HG02885 (cell line): Measurements from ENCODE around the gene P2RX4.
"Not testable (repeated sequence)": the region's sequence is repeated elsewhere in the genome, so short reads cannot be mapped to it uniquely, and the experiment has no call there.

Experiments
- ATAC-seq: cut with Tn5 transposase; IDR thresholded peaks from one replicate; pipeline ENCODE4 v1.9.1; 2021; ENCODE audit warnings: mild to moderate bottlenecking; ENCODE audit not compliant: unreplicated experiment, poor library complexity

P2RX4 gene

DNA sequence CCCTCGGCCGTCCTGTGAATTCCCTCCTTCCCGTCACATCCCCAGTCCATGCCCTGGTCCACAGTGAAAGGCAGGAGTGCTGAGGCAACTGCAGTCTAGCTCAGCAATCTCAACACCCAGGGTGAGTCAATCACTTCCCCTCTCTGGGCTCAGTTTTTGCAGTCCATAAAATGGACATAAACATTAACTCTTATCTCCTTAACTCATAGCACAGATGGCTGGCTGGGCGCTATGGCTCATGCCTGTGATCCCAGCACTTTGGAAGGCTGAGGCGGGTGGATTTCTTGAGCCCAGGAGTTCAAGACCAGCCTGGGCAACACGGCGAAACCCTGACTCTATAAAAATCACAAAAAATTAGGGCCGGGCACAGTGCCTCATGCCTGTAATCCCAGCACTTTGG is 54.2 kb downstream of the P2RX4 start:
- no peak for ATAC-seq

GRCh38 chr12:121264951-121265515 is 55.1 kb downstream of the P2RX4 start:
- no peak for ATAC-seq

DNA sequence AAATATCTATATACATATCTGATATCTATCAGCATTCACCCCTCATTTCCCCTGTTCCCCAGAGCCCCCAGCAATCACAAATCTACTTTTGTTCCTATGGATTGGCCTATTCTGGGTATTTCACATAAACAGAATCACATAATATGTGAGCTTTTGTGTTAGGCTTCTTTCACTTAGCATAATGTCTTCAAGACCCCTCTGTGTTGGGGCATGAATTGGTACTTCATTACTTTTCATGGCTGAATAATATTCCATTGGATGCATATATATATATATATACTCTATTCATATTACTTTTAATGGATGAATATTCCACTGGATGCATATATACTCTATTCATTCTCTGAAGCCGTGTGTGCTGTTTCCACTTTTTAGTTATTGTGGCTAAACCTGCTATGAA is 57.9 kb downstream of the P2RX4 start:
- ATAC-seq: no peak

GRCh38 chr12:121273364-121273896 is 63.5 kb downstream of the P2RX4 start:
- ATAC-seq: no peak

DNA sequence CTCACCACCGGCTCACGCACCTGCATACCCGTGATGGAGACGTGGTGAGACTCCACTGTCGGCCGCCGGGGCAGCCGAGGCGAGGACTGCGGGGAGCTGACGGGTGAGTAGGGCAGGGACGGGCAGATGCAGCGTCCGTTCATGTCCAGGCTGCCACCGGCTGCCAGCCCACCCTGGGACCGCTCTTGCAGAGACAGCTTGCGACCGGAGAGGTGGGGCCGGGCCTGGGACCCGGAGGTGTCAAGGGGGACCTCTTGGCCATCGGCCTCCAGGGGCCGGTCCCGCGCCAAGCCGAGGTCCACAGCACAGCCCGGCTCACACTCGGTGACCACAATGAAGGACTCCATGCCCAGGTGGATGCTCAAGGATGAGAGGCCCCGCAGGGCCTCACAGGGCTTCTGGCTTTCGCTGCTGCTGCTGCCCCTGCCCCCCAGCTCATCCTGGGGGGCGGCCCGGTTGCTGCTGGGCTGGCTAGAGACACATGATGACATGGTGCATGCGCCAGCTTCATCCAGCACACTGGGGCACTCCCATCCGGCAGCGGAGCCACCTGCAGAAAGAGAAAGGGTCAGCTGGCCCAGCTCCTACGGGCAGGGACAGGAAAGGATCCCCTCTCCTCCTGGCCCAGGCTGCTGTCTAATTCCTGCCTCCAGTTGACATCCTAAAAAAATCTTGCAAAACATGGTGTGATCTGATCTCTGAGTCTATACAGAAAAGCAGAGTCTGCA is 64.3 kb downstream of the P2RX4 start:
- no peak for ATAC-seq

GRCh38 chr12:121277374-121277759 is 67.4 kb downstream of the P2RX4 start:
- ATAC-seq: no peak

DNA sequence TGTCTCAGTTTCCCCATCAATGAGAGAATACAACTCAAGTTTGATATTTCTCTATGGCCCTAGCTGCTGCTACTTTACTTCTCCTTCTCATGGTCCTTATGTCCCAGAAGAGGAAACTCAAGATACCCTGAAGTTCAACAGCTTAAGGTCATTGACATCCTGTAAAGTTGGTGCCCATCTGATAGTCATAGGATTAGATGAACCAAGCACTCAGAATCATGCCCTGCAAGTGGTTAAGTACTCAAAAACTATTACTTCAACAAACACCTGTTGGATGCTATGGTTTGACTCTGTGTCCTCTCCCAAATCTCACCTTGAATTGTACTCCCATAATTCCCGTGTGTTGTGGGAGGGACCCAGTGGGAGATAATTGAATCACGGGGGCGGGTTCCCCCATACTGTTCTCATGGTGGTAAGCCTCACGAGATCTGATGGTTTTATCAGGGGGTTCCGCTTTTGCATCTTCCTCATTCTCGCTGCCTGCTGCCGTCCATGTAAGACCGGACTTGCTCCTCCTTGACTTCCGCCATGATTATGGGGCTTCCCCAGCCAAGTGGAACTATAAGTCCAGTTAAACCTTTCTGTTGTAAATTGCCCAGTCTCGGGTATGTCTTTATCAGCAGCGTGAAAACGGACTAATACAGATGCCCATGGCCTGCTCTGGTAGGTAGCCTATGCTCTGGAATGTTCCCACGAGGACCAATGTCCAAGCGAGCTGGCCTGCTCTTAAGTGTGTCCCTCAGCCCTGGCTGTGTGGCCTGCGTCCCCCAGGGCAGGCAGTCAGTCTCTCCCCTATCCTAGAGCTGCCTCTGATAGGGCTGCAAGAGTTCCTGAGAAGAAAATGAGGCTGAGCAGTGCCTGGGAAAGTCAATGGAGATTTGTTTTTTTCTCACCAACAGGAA is 68.5 kb downstream of the P2RX4 start:
- no peak for ATAC-seq

DNA sequence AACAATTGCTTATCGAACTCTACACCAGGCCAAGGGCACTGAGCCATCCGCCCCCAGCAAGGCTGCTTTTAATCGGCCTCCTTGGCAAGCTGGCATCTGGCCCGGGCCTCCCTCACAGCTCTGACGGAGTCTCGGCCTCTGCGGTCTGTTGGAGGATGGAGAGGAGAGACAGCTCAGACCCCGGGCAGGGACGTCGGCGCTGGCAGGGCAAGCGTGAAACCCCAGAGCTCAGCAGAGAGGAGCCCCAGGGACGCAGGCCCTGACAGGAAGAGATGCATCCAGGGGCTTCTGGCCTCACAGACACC is 69.1 kb downstream of the P2RX4 start:
- ATAC-seq: no peak

DNA sequence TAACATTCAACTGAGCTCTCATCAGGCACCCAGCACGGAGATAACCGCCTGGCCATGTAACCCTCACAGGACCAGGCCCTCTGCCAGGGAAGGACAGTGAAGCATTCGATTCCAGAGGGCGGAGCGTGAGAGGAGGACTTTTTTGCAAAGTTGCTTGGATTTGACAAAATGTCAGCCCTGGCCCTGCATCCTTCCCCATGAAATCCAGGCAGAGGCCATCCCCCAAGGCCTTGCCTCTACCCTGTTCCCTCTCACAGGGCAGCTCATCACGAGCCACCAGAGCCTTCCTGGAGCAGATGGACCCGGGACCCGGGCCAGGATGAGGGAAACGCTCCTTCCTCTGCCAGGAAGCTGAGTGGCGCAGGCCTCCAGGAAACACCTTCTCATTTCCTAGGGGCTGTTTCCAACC is 69.6 kb downstream of the P2RX4 start:
- ATAC-seq: no peak

- not testable (repeated sequence) for ATAC-seq
Measured at GRCh38 chr12:121280531-121280930, 70.6 kb downstream of the P2RX4 start.

DNA sequence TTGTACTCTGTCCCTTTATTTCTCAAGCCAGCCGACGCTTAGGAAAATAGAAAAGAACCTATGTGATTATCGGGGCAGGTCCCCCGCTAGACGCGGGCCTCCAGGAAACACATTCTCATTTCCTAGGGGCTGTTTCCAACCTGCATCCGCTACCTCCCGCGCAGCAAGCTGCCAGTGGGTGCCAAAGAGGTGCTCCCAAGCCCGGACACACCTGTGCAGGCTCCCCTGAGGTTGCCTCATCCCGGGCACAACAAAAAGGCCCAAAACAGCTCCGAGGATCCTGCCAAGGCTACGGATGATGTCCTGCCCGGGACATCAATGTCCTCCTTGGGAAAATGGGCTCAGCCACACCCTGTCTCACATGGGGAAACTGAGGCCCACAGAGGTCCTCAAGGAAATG is 71.2 kb downstream of the P2RX4 start:
- ATAC-seq: not testable (repeated sequence)

DNA sequence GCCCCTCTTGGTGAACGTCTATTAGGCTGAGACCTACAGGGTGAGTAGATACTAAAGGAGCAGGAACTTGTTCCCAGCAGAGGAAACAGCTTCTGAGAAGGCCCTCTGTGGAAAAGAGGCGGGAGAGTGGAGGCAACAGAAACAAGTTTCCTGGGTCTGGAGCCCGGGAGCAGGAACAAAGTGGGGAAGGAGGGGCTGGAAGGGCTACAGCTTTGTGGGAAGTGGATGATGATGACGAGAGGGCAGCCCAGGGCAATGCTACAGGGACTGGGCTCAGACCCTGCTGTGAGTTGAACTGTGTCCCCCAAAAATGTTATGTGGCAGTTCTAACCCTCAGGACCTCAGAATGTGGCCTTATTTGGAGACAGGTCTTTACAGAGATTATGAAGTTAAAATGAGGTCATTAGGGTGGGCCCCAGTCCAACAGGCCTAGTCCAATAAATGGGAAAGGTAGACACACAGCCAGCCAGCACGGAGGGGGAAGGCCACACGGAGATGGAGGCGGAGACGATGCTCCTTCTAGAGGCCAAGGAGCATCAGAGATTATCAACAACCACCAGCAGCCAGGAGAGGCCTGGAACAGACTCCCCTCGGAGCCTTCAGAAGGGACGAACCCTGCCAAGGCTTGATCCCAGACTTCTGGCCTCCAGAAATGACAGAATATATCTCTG is 72.3 kb downstream of the P2RX4 start:
- ATAC-seq: no peak

DNA sequence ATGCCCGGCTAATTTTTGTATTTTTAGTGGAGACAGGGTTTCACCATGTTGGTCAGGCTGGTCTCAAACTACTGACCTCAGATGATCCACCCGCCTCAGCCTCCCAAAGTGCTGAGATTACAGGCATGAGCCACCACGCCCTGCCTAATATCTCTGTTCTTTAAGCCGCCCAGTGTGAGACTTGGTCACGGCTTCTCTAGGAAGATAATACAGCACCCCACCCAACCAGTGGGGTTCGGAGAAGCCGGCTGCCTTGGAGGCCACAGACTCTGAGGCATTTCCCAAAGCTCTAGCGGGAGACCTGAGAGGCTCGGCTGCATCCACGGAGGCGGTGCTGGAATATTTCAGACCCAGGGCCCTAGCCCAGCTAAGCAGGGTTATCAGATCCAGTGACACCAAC is 73.0 kb downstream of the P2RX4 start:
- ATAC-seq: not testable (repeated sequence)

DNA sequence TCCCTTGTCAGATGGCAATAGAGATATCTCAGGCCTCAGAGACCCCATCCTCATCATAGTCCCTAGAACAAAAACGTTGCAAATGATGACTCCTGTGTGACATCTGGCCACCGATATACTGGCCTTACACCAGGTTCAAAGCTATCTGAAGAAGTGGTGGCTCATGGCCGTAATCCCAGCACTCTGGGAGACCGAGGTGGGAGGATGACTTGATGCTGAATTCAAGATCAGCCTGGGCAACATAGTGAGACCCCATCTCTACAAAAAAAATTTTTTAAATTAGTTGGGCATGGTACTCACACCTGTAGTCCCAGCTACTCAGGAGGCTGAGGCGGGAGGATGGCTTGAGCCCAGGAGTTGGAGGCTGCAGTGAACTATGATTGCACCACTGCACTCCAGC is 73.5 kb downstream of the P2RX4 start:
- no peak for ATAC-seq
